ENCODE measurements around the gene UBFD1. TPM values are rescaled to one million over a fixed set of nuclear protein-coding genes. Genes with fewer than 3 reads are reported as not detected.
"Not testable (repeated sequence)": the region's sequence is repeated elsewhere in the genome, so short reads cannot be mapped to it uniquely, and the experiment has no call there.

UBFD1 gene
- total RNA-seq, 3 donors from 2014 or later (not counting 1 experiment from before 2014, with no cell fraction given) = 51.4 to 65.8 (median 63.6) TPM

- no peak overlapping the region for H3K27ac Mint-ChIP-seq
- H3K36me3 ChIP-seq (ENCODE audit: control insufficient read depth, insufficient read depth, low read length) = peaks cover 49% of the 10 kb centered on the region
Measured at GRCh38 chr16:23579371-23579770, 21.8 kb downstream of the UBFD1 start.

GRCh38 chr16:23580391-23580790 lies 22.9 kb downstream of the UBFD1 start:
- no peak for TF ChIP-seq CTCF (IDR thresholded peaks at IDR 0.05)
- DNase-seq = no peak
- H3K27me3 ChIP-seq (ENCODE audit: control insufficient read depth, insufficient read depth, low read length) = no peaks in the 10 kb centered on the region
- no peaks in the 10 kb centered on the region for H3K4me1 ChIP-seq (ENCODE audit: control insufficient read depth, insufficient read depth, low read length)
- no peaks in the 10 kb centered on the region for H3K4me1 Mint-ChIP-seq
- H3K27ac ChIP-seq (ENCODE audit: low read length) = no peak overlapping the region
- no peaks in the 10 kb centered on the region for H3K9me3 Mint-ChIP-seq
- no peak overlapping the region for H3K4me3 ChIP-seq (ENCODE audit: low read length)
- peaks cover 55% of the 10 kb centered on the region for H3K36me3 ChIP-seq (ENCODE audit: control insufficient read depth, insufficient read depth, low read length)
- no peak overlapping the region for H3K27ac Mint-ChIP-seq
- no peaks in the 10 kb centered on the region for H3K36me3 Mint-ChIP-seq
- no peak for ATAC-seq
- no peaks in the 10 kb centered on the region for H3K27me3 Mint-ChIP-seq (ENCODE audit: low read depth in 2 of 2)
- H3K9me3 ChIP-seq (ENCODE audit: control insufficient read depth, insufficient read depth, low read length) = no peaks in the 10 kb centered on the region
- H3K4me3 Mint-ChIP-seq = no peak overlapping the region
- intact Hi-C loops (cut with micrococcal nuclease) = no loop called here

More at GRCh38 chr16:23579371-23579770, 21.8 kb downstream of the UBFD1 start:
- Histone ChIP-seq H3K4me3 (ENCODE audit: low read length) (no peak overlapping the region), H3K27me3 (ENCODE audit: control insufficient read depth, insufficient read depth, low read length) (no peaks in the 10 kb centered on the region), H3K27ac (ENCODE audit: low read length) (no peak overlapping the region), H3K4me1 (ENCODE audit: control insufficient read depth, insufficient read depth, low read length) (no peaks in the 10 kb centered on the region), H3K9me3 (ENCODE audit: control insufficient read depth, insufficient read depth, low read length) (no peaks in the 10 kb centered on the region)
- WGBS (ENCODE audit: insufficient coverage) = 100% methylated on average over 2 of the region's 4 CpGs
- no peak for DNase-seq
- no peak overlapping the region for H3K4me3 Mint-ChIP-seq
- no peaks in the 10 kb centered on the region for H3K36me3 Mint-ChIP-seq
- H3K27me3 Mint-ChIP-seq (ENCODE audit: low read depth in 2 of 2) = no peaks in the 10 kb centered on the region
- H3K9me3 Mint-ChIP-seq = no peaks in the 10 kb centered on the region
- no peak for ATAC-seq
- no peaks in the 10 kb centered on the region for H3K4me1 Mint-ChIP-seq
- intact Hi-C loops (cut with micrococcal nuclease) = no loop called here
- TF ChIP-seq CTCF (IDR thresholded peaks at IDR 0.05) = no peak

- intact Hi-C loops (cut with micrococcal nuclease) = no loop called here
- Histone ChIP-seq H3K27ac (ENCODE audit: low read length) (no peak overlapping the region), H3K4me1 (ENCODE audit: control insufficient read depth, insufficient read depth, low read length) (no peaks in the 10 kb centered on the region), H3K27me3 (ENCODE audit: control insufficient read depth, insufficient read depth, low read length) (no peaks in the 10 kb centered on the region), H3K9me3 (ENCODE audit: control insufficient read depth, insufficient read depth, low read length) (no peaks in the 10 kb centered on the region), H3K36me3 (ENCODE audit: control insufficient read depth, insufficient read depth, low read length) (peaks cover 50% of the 10 kb centered on the region), H3K4me3 (ENCODE audit: low read length) (no peak overlapping the region)
- no peak overlapping the region for H3K4me3 Mint-ChIP-seq
- no peak for TF ChIP-seq CTCF (IDR thresholded peaks at IDR 0.05)
- H3K9me3 Mint-ChIP-seq = no peaks in the 10 kb centered on the region
- no peak for DNase-seq
- no peaks in the 10 kb centered on the region for H3K36me3 Mint-ChIP-seq
- ATAC-seq = no peak
- H3K27ac Mint-ChIP-seq = no peak overlapping the region
- no peaks in the 10 kb centered on the region for H3K4me1 Mint-ChIP-seq
- H3K27me3 Mint-ChIP-seq (ENCODE audit: low read depth in 2 of 2) = no peaks in the 10 kb centered on the region
Measured at GRCh38 chr16:23581764-23582163, 24.2 kb downstream of the UBFD1 start.

GRCh38 chr16:23583271-23583670 lies 25.7 kb downstream of the UBFD1 start:
- H3K36me3 Mint-ChIP-seq; H3K27me3 Mint-ChIP-seq (ENCODE audit: low read depth in 2 of 2); H3K4me3 Mint-ChIP-seq; H3K27ac Mint-ChIP-seq; H3K9me3 Mint-ChIP-seq; intact Hi-C loops (cut with micrococcal nuclease); H3K9me3 ChIP-seq (ENCODE audit: control insufficient read depth, insufficient read depth, low read length); H3K27ac ChIP-seq (ENCODE audit: low read length); H3K27me3 ChIP-seq (ENCODE audit: control insufficient read depth, insufficient read depth, low read length); H3K4me1 ChIP-seq (ENCODE audit: control insufficient read depth, insufficient read depth, low read length); H3K4me3 ChIP-seq (ENCODE audit: low read length); ATAC-seq; H3K4me1 Mint-ChIP-seq; DNase-seq: not testable (repeated sequence)
- peaks cover 55% of the 10 kb centered on the region for H3K36me3 ChIP-seq (ENCODE audit: control insufficient read depth, insufficient read depth, low read length)
- 98% methylated on average over 21 of the region's 30 CpGs for WGBS (ENCODE audit: insufficient coverage)

Measured in natural killer cell (primary cell).